Mammary epithelial cell (primary cell): Measurements from ENCODE around the gene SLC27A1.

ENCODE experiments used
- CTCF ChIP-seq, 2 donors: IDR thresholded peaks in 1 of 2; conservative IDR thresholded peaks in 1 of 2; 2 replicates each; pipeline ENCODE4 v1.5.1; 2011 to 2012; ENCODE audit warnings: inconsistent platforms in 2 of 2, low read length in 2 of 2, mild to moderate bottlenecking in 2 of 2, control low read depth in 1 of 2, low read depth in 1 of 2; ENCODE audit not compliant: insufficient read depth in 1 of 2; ENCODE audit errors: extremely low read depth in 1 of 2
- EZH2 ChIP-seq: IDR thresholded peaks from 2 replicates; pipeline ENCODE4 v1.6.1; 2012; ENCODE audit warnings: low read length, inconsistent platforms, borderline replicate concordance

- TF ChIP-seq CTCF (conservative IDR thresholded peaks at IDR 0.05 in 1 of 2, IDR thresholded peaks at IDR 0.05 in 1 of 2; ENCODE audit: extremely low read depth in 1 of 2, insufficient read depth in 1 of 2, low read depth in 1 of 2, low read length in 2 of 2): no peak
- TF ChIP-seq EZH2: no peak
Observed at GRCh38 chr19:17423429-17424208, 46.7 kb upstream of the SLC27A1 start.
